ENCODE results near the gene PIEZO2.
"Not testable (repeated sequence)": the region's sequence is repeated elsewhere in the genome, so short reads cannot be mapped to it uniquely, and the experiment has no call there.

Gene PIEZO2

DNA sequence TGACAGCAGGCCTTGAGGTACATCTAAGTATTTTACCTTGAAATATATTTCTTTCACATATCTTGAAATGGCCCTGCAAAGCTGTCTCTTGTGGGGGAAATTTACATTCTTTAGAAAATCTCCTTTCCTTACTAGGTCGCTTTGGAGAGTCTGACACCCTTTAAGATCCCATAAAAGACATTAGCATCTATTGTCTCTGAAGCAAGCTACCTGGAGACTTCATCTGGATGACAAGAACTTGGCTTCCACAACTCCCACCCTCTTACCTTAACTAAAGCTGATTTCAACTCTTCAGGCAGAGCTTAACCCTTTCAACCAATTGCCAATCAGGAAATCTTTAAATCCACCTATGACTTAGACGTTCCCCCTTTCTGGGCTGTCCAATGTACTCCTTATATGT is 219.3 kb downstream of the PIEZO2 start:
- DNase-seq (ENCODE audit: low read depth in 4 of 4, low spot score in 1 of 4) = no peak

DNA sequence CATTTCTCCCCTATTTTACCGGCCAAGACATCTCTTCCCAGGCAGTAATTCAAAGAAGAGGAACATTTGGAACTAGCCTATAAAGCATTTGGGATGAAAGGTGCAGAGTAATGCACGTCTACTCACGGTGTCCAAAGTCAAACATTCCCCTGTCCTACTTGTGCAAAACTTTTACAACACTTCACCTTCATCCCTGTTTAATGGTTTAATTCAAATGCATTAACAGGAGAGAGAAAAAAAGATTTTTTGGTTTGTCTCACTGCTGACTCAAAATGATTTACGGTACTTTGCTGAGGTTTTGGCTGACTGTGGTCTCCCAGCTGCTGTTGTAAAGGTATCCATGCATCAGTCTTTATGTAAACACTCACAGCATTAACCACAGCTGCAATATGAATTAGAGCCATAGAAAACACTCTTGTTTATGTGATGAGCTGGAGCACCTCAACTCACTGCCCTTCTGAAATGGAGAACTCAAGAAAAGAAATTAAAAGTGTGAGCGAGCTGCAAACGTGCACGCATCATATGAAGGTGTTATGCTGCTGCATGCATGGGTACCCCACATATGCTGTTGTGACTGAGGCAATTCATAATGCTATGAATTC is 220.5 kb downstream of the PIEZO2 start:
- DNase-seq (ENCODE audit: low read depth in 4 of 4, low spot score in 1 of 4) = no peak

DNA sequence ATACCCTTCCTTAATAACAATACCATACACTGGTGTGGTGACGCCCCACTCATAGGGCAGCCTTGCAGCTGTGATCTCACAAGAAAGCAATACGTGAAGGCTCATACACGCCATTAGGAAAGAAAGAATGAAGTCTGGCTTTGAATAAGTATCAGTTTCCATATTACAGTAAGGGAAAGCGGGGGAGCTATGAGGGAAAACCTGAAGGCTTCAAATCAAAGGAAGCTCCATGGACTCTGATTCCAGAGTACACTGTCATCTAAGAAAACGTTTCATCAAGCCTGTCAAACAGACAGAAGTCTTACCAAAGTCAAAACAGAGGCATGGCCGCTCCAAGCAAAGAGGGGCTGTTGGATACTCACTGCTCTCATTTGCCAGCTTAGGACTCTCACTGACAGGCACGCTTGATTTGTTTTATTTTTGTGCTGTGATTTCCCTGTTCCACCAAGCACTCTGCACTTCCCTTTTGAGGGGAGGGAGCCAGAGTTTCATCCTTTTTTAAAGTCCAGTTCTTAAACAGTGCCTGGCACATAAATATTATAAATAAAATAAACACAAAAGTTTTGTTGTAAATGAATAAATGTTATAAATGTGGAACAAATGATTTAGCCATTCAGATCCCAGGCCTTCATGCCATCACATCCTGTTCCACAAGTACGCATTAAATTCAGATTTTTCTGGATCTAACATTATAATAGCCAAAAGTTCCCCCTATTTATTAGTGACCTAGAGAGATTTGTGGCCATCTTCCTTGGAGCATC is 221.2 kb downstream of the PIEZO2 start:
- DNase-seq (ENCODE audit: low read depth in 4 of 4, low spot score in 1 of 4) = no peak

DNA sequence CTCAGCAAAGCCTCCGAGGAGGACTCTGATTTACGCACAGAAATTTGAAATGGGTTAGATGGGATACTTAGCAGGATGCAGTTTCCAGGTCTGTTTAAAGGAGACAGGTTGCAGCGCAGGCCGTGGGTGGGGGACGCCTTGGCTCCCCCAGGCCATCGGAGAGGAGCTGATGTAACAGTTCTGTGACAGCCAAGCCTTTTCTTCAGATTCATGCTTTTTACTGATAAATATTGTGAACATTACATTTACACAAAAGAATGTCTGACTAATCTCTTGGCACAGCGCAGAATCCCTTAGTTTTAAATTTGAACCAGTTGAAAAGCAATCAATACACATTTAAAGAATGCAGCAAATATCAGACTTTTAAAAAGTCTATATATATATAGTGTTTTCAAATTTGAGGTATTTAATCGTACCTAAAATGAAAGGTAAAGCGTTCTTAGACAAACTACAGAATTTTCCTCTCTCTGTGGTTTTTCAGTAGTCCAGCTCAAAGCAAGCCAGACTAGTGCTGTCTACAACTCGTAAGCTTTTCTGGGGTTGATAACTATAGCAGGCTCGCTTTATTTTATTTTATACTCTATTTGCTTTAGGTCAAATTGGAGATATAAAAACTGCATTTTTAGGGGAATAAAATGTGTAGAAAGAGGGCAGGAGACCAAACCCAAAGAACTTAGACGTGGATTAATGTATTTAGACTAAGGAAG is 221.9 kb downstream of the PIEZO2 start:
- no peak for DNase-seq (ENCODE audit: low read depth in 4 of 4, low spot score in 1 of 4)

DNA sequence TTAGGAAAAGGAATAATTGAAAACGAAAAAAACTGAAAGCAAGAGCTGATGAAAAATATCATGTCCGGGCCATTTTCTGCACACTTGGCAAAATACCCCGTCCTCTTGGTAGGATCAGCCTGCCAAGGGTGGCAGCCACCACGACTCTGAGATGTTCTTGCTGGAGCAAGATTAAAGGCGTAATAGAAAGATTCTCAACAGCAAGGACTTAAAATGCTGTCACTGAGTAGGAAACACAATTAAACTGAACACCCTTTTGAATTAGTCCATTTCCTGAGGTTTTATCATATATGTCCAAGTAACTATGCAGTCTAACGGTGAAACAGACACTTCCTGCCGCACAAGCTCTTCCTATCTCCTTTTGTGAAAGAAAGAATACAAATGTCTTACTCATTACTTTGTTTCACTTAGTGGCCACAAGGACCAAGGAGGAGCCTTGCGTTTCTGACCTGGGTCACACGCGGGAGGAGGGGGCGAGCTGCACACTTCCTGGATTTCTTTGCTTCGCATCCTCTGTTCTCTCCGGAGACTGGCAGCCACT is 222.7 kb downstream of the PIEZO2 start:
- DNase-seq (ENCODE audit: low read depth in 4 of 4, low spot score in 1 of 4) = no peak

DNA sequence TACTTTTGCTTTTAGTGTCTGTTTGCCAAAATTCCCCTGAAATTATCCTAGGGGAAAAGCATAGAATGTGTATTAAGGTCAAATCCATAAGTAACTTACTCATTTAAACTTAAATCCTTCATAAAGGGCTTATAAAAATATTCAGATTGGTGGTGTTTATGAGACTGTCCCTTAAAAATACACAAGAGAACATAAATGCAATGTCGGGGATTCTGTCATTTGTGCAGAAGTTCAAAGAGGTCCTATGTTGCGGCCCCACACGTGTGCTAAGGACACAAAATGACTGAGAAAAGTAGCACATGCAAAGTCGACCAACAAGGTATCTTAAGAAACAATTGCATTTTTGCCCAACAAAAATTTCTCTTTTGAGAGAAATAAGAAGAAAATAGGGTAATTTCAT is 225.1 kb downstream of the PIEZO2 start:
- DNase-seq (ENCODE audit: low read depth in 4 of 4, low spot score in 1 of 4) = no peak

DNA sequence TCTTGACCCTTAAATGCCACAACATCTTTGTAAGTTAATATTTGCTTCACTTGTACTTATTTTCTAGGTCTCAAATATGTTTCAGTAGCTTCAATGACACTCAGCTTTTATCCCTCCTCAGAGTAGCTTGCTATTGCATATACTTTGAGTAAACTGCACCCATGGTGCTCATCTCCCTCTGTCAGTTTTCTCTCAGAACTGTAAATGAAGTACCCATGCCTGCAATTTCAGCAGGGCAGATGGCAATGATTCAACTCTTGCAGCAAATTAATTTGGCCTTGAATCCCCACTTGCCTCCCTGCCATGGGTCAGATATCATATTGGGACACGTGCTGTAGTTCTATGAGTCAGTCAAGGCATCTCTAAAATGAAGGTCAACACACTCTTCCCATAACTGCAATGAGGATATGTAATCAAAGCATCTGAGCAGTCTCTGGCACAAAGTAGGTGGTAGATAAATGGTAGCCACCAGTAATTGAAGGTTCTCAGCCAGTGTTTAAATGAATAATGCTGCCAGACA is 225.8 kb downstream of the PIEZO2 start:
- no peak for DNase-seq (ENCODE audit: low read depth in 4 of 4, low spot score in 1 of 4)

DNA sequence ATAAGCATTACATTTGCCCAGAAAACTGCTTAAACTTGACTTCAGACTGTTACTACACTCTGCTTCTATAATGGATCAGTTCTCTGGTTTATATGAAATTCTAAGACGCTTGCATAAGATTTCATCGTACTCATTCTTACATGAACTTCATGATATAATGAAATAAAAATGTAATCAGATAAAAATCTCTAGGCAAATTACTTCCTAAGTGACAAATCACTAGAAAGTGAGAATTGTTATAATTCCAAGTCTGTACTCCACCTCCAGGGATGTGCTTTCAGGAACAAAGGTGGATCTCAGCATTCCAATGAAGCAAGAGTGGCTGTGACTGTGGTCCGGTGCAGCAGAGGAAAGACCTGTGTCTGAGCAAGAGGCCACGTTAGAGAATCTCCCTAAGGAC is 226.2 kb downstream of the PIEZO2 start:
- DNase-seq (ENCODE audit: low read depth in 4 of 4, low spot score in 1 of 4) = no peak

DNA sequence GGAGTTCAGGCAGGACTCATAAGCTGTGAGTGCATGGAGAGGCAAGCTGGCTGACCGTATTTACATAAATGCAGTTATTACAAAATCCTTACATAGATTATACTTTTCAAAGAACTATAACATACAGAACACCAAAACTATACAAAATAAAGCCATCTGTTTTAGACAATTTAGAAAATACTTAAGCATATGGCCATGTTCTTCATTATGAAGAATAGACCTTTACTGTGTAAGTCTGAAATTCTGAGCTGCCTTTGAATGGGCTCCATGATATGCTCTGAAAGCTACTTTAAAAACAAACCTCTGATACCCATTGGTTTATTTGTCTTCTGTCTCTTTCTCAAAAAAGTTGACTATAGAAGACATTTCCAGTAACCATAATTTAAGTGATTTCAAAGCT is 226.7 kb downstream of the PIEZO2 start:
- DNase-seq (ENCODE audit: low read depth in 4 of 4, low spot score in 1 of 4) = not testable (repeated sequence)

DNA sequence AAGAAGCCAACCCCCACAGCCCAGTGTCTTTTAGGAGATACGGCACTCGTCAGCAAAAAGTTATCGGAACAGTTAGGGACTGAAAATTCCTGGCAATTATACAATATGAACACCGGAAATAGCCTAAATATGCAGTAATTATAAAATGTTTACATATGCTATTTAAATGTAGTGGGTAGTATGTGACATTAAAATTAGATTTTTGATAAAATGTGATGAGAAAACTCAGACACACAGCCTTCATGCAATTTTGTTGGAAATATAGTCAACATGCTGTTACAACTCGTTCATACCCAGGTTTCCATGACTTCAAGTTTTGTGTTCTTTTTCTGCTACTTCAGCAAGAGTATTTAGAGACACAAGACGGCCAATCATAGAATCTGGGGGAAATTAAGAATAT is 229.1 kb downstream of the PIEZO2 start:
- not testable (repeated sequence) for DNase-seq (ENCODE audit: low read depth in 4 of 4, low spot score in 1 of 4)

DNA sequence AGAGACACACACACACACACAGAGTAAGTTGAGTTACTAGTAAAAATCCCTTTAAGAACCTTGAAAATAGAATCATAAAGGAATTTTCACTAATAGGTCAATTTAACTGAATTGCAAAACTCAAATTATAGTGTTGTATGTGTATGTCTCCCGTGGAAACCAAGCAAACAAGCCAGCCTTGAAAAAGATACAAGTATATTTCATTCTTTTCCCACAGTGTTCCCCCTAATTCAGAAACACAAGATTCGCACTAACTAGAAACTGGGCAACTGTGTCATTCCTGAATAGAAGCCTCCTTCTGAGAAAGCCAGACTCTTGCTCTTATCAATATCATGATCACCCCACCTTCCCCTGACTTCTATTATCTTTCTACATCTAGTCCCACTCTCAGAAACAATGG is 229.5 kb downstream of the PIEZO2 start:
- no peak for DNase-seq (ENCODE audit: low read depth in 4 of 4, low spot score in 1 of 4)

DNA sequence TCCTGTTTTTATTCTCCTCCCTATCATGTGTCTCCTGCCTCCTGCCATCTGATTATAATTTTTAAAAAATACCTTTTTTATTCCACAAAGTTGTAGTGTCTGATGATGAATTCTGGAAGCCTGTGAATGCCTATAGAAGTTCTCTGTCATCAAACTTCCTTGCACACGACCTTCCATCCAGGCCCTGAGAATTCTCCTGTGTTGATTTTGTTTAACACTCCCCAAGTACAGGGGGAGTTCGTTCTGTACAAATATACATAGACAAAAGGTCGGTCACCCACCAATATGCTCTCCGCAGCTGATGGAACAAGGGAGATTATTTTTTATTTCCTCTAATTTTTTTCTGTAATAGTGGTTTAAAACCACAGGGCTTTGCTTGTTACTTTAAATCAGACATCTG is 232.5 kb downstream of the PIEZO2 start:
- no peak for DNase-seq (ENCODE audit: low read depth in 4 of 4, low spot score in 1 of 4)

DNA sequence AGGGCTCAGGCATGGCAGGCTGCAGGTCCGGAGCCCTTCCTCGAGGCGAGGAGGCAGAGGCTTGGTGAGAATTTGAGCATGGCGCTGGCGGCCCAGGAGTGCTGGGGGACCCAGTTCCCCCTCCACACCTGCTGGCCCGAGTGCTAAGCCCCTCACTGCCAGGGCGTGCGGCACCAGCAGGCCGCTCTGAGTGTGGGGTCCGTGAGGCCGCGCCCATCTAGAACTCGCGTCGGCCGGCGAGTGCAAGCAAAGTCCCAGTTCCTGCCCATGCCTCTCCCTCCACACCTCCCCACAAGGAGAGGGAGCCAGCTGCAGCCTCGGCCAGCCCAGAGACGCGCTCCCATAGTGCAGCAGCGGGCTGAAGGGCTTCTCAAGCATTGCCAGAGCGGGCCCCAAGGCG is 233.0 kb downstream of the PIEZO2 start:
- no peak for DNase-seq (ENCODE audit: low read depth in 4 of 4, low spot score in 1 of 4)

DNA sequence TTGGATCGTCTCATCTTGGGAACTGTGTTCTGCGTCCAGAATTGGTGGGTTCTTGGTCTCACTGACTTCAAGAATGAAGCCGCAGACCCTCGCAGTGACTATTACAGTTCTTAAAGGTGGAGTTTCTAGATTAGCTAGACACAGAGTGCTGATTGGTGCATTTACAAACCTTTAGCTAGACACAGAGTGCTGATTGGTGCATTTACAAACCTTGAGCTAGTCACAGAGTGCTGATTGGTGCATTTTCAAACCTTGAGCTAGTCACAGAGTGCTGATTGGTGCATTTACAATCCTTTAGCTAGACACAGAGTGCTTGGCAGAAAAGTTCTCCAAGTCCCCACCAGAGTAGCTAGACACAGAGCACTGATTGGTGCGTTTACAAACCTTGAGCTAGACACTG is 233.6 kb downstream of the PIEZO2 start:
- not testable (repeated sequence) for DNase-seq (ENCODE audit: low read depth in 4 of 4, low spot score in 1 of 4)

DNA sequence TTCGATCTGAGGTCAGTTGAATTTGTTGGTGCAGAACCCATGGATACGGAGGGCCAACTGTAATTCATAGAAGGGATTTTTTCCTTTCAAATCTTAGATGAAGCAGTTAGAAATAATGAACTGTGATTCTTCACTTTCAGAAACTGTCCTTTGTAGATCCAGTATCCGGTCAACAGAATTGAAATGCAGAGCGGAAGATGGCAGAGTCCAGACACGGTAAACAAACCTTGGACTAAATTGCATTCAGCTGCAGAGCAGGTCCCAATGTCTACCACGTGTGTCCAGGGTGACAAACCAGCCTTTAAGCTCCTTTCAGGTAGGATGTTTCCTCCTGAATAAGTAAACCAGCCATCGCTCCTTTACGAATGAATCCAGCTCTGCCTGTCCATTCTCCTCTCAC is 234.8 kb downstream of the PIEZO2 start:
- DNase-seq (ENCODE audit: low read depth in 4 of 4, low spot score in 1 of 4) = not testable (repeated sequence)

DNA sequence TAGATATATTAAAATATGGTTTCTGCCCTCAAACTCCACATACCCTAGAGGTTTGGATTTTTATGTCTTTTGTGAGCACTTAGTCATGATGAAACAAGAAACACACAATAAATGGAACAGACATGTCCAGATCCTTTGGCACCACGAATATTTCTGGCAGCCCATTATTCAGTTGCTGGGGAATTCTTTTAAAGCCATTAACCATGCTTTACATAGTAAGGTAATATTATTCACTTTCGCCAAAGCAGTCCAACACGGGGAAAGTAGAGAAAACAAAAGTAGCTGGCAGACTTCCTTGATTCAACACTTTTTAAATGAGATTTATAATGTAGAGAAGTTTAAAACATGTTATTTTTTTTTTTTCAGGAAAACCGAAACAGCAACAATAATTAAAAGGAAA is 235.4 kb downstream of the PIEZO2 start:
- DNase-seq (ENCODE audit: low read depth in 4 of 4, low spot score in 1 of 4) = no peak

DNA sequence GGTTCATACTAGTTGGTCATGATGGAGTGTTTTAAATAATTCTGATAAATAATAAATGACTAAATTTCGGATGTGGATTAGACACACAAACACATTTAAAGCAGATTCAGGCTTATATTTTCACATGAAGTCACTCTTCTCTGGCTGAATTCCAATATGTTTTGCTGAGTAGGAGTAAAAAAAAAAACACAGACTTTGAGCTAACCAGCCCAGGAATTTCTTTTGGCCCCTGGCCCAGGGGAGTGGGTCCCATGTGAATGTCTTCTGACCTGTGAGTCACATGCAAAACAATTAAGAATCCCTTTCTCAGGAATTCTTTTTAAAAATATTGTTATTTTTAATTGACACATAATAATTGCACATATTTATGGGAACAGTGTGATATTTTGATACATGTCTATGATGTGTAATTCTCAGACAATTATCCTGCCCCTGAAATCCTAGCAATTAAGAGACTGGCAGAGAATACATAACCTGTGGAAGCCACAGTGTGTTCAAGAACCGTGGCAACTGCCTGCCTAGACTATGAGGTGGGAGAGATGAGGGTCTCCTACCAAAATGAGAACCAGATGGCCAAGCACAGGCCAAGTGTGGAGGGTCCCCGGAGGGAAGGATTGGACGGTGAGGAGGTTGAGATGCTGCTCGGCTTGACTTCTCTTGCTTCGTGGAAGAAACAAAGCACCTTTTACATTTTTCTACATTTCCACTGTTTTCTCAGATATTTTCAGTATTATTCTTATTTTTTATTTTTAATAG is 236.4 kb downstream of the PIEZO2 start:
- no peak for DNase-seq (ENCODE audit: low read depth in 4 of 4, low spot score in 1 of 4)

DNA sequence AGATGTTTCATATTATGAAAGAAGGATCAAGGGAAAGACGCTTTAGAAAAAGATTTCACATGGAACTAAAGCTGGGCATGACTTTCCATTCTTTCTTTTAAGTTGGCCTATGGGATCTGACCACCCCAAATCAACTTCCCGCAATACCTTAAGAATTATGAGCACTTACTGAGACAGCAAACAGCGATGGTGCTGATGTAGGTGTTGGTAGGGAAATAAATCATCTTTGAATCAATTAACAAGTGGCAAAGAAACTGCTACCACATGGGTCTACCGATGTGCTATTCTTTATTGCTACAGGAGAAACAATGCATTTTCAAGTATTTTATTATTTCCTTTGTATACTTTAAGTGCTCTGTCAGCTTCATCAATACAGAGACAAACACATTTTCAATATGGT is 239.6 kb downstream of the PIEZO2 start:
- DNase-seq (ENCODE audit: low read depth in 4 of 4, low spot score in 1 of 4) = no peak

DNA sequence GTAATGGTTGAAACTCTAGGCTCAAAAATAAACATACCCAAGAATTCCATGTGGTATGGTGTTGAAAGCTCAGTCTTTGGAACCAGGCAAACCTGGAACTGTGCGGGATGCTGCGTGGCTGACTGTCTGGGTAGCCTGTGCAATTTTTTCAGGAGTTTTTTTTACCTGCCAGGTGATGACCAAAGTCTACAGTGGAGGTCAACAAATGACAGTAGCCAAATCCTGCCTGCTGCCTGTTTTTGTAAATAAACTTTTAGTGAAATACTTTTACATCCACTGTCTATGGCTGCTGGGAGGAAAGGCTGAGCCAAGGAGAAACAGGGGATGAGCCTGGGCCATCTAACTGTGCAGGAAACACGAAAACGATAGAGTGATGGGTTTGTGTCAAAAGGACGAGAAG is 240.6 kb downstream of the PIEZO2 start:
- no peak for DNase-seq (ENCODE audit: low read depth in 4 of 4, low spot score in 1 of 4)

DNA sequence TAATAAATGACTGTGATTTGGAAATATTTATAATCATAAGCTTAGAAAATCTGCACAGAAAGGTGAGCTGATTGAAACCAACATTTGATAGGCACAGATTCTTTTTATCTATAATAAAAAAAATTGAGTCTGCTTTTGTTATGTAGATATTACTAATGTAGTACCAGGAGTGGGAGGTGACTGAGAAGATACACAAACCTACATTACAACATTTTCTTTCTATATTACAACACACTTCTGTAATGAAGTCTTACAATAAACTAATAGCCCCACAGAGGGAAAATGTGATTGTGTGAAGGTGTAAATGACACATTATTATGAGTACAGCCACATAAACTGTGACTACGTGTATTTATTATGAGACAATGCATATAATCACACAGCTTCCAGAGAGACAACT is 241.6 kb downstream of the PIEZO2 start:
- no peak for DNase-seq (ENCODE audit: low read depth in 4 of 4, low spot score in 1 of 4)

DNA sequence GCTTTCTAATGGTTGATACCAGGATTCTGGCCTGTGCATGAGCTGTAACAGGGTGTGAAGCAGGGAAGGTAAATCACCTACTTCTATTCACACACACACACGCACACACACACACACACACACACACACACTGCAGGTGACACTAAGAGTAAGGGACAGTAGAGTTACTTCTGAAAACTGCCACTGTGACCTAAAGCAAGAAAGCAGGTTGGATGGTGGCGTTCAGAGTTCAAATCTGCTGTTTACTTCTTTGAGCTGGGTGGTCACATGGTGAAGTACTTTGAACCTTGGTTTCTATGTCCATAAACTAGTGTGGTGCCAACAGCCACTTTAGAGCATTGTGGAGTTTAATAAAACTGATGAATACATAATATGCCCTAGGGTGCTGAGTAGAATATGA is 248.0 kb downstream of the PIEZO2 start:
- DNase-seq (ENCODE audit: low read depth in 4 of 4, low spot score in 1 of 4) = no peak

Data from stimulated activated CD4-positive, alpha-beta T cell treated with anti-CD3 and anti-CD28 coated beads, Interleukin-1b, Interleukin-23, amount 100 ng/mL, for 24 hours (primary cell).